GM19455 (cell line): Measurements from ENCODE around the gene UBXN2A.

Experiments used
- ATAC-seq: cut with Tn5 transposase; IDR thresholded peaks from one replicate; pipeline ENCODE4 v1.9.1; 2021; ENCODE audit not compliant: unreplicated experiment

Gene UBXN2A, protein sequence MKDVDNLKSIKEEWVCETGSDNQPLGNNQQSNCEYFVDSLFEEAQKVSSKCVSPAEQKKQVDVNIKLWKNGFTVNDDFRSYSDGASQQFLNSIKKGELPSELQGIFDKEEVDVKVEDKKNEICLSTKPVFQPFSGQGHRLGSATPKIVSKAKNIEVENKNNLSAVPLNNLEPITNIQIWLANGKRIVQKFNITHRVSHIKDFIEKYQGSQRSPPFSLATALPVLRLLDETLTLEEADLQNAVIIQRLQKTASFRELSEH

GRCh38 chr2:23939987-23940717, at the start of gene UBXN2A:
UBXN2A (plus strand) TSS chr2:23940463; CDS start chr2:23958315, 17,852 bp downstream.
- ATAC-seq, result peak; percentile 76

- ATAC-seq, result no peak
Measured at GRCh38 chr2:23900133-23900532, 40.1 kb upstream of the UBXN2A start.

DNA sequence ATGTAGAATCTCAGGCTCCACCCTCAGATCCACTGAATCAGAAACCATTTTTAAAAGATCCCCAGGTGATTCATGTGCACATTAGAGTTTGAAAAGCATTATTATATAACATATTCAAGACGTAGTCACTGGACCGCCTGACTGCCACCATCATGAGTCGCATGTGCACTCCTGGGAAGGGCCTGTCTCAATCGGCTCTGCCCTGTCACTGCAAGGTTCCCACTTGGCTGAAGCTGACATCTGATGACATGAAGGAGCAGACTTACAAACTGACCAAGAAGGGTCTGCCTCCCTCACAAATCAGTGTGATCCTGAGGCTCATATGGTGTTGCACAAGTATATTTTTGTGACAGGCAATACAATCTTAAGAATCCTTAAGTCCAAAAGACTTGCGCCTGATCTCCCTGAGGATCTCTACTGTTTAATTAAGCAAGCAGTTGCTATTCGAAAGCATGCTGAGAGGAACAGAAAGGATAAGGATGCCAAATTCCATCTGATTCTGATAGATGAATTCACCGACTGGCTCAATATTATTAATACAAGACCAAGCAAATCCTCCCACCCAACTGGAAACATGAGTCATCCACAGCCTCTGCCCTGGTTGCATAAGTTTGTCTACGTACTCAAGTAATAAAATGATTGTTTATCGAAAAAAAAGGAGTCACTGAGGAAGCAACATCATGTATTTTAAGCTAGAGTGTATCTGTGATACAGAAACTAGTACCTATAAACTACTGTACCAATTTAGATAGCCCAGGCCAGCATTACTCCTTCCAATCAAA, 39.5 kb upstream of the UBXN2A start:
- ATAC-seq, result no peak

GRCh38 chr2:23901966-23902846, 38.1 kb upstream of the UBXN2A start:
- ATAC-seq, result no peak

GRCh38 chr2:23903034-23903433, 37.2 kb upstream of the UBXN2A start:
- ATAC-seq, result no peak

DNA sequence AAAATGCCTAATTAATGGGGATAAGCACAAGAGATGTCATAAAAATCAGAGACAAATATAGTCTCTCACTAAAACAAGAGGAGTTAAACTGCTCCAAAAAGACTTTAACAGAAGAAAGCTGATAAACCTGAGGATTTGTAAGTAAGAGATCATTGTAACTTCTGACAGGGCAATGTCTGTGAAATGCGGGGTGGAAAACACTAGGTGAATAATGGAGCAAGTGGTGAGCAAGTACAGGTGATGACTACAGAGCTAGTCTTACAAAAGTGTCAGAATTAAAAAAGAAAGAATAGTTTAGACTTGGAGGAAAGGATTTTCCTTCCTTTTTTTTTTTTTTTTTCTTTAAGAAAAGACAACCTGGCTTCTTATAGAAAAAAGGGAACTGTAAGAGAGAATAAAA, 36.0 kb upstream of the UBXN2A start:
- ATAC-seq, result no peak

DNA sequence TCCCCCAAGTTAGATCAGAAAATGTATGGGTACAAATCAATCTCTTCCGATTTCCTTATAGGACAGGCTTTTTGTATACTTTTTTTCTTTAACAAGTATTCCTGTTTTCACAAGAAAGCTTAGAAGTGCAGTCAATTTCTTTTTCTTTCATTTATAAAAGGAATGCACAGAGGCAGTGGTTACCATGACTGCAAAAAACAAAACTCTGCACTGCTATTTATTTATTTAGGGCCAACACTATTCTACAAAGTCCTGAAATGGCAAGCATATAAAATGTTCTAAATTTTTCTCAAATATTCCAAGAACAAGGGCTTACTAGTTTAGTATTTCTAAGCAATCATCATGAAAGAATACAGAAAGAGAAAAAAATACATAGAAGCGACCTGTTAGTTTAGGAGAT, 35.6 kb upstream of the UBXN2A start:
- no peak for ATAC-seq

DNA sequence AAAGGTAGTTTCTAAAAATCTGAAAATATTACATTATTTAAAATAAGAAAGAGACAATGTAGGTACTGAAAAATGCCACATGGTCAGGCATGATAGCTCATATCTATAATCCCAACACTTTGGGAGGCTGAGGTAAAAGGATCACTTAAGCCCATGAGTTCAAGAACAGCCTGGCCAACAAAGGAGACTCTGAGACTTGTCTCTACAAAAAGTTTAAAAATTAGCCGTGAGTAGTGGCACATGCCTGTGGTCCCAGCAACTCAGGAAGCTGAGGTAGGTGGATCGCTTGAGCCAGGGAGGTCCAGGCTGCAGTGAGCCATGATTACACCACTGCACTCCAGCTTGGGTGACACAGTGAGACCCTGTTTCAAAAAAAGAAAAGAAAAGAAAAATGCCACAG, 35.1 kb upstream of the UBXN2A start:
- no peak for ATAC-seq

GRCh38 chr2:23912054-23912453, 28.2 kb upstream of the UBXN2A start:
- no peak for ATAC-seq

GRCh38 chr2:23915327-23915726, 24.9 kb upstream of the UBXN2A start:
- no peak for ATAC-seq

DNA sequence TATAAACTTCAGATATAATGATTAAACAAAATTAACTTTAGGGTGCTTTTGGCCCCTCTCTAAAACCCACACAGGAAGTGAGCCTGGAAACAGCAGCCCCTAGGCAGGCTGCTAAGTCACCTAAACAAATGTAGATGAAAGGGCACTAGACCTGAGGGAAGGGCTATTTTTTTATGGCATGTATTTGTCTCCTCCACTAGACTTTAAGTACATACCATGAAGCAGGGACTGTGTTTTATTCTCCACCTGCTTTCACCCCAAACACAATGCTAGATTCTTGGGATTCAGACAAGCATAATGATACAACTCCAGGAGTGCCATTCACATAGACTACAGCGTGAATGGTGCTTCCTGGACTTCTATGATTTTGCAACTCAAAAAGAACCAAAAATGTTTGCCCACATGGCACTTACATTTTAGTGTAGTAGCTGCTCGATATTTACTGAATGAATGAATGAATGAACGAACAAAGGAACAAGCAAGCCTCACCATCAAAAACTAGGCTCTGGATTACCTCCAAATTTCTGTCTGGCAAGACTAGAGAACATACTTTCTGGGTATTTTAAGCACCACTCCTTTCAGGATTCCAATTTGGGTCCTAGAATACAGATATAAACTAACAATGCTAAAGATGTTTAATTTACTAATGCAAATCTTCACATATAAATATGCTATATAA, 23.4 kb upstream of the UBXN2A start:
- ATAC-seq, result no peak

- ATAC-seq, result no peak
Measured at GRCh38 chr2:23918837-23919489, 21.3 kb upstream of the UBXN2A start.

DNA sequence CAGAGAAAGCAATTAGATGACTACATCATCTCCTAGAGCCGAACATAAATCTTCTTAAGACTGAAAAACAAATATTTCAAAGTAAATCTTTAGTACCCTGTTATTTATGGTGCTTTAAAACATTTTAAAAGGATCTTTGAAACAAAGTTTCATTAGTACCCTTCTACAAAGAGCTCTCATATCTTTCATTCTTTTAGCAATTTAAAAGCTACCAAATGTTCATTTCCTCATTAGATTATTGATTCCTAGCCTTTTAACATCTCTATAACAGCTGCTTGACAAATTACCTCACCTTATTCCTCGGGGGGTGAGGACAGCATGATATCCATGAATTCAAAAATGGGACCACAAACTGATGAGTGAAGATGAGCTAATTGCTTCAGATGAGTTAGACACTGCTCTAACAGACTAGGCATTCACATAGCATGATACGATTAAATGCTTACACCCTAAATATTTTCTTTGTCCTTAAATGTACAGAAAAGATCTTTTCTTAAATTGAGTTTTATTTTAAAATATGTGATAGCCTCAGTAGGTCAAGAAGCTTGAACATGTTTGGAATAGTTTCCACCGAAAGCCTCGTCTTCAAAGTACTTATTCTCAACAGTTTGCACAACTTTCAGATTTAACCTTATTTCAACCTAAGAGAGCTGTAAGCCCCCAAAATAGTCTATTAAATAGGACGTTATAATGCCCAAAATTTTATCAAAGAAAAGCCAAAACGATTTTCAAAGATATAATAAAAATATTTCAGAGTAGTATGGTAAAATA, 15.5 kb upstream of the UBXN2A start:
- ATAC-seq, result no peak

DNA sequence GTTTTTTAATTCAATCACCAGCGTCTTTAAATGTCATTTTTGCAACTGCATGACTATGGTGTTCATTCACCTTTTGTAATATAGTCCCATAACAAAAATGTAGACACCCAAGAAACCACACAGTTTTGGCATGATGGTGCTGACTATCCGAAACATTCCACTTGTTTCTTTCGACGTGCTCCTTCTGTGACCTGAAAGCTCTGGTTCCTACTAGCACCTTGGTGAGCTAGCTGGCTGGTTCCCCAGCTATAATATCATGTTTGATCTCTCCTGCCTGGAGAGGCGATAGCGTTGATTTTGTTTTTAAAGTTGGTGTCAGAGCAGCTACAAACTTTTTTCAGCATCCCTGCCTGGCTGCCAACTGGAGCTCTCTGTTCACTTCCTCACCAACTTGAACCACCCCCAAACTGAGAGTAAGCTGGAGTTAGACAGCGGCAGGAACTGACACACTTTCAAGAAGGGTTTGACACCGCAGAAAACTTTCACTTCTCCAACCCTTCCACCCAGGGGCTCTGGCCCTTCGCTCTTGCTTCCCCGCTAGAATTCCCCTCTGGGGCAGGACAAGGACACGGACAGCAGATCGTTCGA, 14.5 kb upstream of the UBXN2A start:
- ATAC-seq, result peak; percentile 54

- ATAC-seq, result peak; percentile 32
Measured at GRCh38 chr2:23926290-23926749, 13.9 kb upstream of the UBXN2A start.

GRCh38 chr2:23926750-23927571, 13.3 kb upstream of the UBXN2A start, which contains the start of gene ATAD2B:
ATAD2B (minus strand) TSS chr2:23927123; CDS start chr2:23926770, 353 bp downstream.
- ATAC-seq, result peak; percentile 79

GRCh38 chr2:23934259-23934658, 6.0 kb upstream of the UBXN2A start:
- no peak for ATAC-seq
